SK-N-SH (cell line): ENCODE results near the gene C12orf57. TPM values are rescaled to one million over a fixed set of nuclear protein-coding genes. Genes with fewer than 3 reads are reported as not detected.

ENCODE experiments used
- CTCF ChIA-PET: fragments of 300-600, 350-600 bp; formaldehyde crosslinking; extraction: SDS; loops from one replicate; lab custom pipeline; 2021; lab: Yijun Ruan, JAX
- POLR2A ChIA-PET: fragments of 350-600 bp; sonication (Branson Sonifier 250); formaldehyde crosslinking; extraction: SDS; loops from one replicate; lab custom pipeline; 2020; ENCODE audit warnings: antibody characterized with exemption, inconsistent platforms; lab: Yijun Ruan, JAX
- DNase-seq: peaks from one replicate; pipeline ENCODE4 v3.0.0; 2012
- H2AFZ ChIP-seq: fragments of 200-600 bp; sonication (generic); 2 replicates; pipeline ENCODE4 v1.8.1; 2016; ENCODE audit warnings: antibody characterized with exemption, mild to moderate bottlenecking, low read depth
- H3F3A ChIP-seq: fragments of 200-600 bp; sonication (generic); replicated peaks from 2 replicates; pipeline ENCODE3; 2016; ENCODE audit warnings: antibody characterized with exemption, mild to moderate bottlenecking; ENCODE audit not compliant: insufficient read depth
- H3K27ac ChIP-seq, 2 experiments: fragments of 200-500 bp in 1 of 2; fragments of 200-600 bp in 1 of 2; sonication (Bioruptor generic) in 1 of 2; sonication (generic), shearing (Covaris generic) in 1 of 2; 2 replicates each; pipeline versions ENCODE4 v1.5.1 to v1.6.1; 2014 to 2016; ENCODE audit warnings: low read depth in 2 of 2, inconsistent platforms in 1 of 2, low read length in 1 of 2, mild to moderate bottlenecking in 1 of 2, mixed read lengths in 1 of 2
- H3K27me3 ChIP-seq: fragments of 200-600 bp; sonication (generic), shearing (Covaris generic); 2 replicates; pipeline ENCODE4 v1.6.1; 2016; ENCODE audit warnings: mixed run types; ENCODE audit not compliant: insufficient read depth
- H3K36me3 ChIP-seq, 2 experiments: fragments of 200-500 bp in 1 of 2; fragments of 200-600 bp in 1 of 2; sonication (Bioruptor generic) in 1 of 2; sonication (generic) in 1 of 2; replicated peaks in 1 of 2; 2 replicates each; pipeline versions ENCODE3 to v1.5.1; 2014 to 2016; ENCODE audit warnings: low read length in 1 of 2, mild to moderate bottlenecking in 1 of 2; ENCODE audit not compliant: insufficient read depth in 2 of 2, control insufficient read depth in 1 of 2
- H3K4me1 ChIP-seq, 2 experiments: fragments of 200-500 bp in 1 of 2; fragments of 200-600 bp in 1 of 2; sonication (Bioruptor generic) in 1 of 2; sonication (generic), shearing (Covaris generic) in 1 of 2; 2 replicates each; pipeline versions ENCODE4 v1.5.1 to v1.6.1; 2014 to 2016; ENCODE audit warnings: low read depth in 1 of 2, low read length in 1 of 2, mixed run types in 1 of 2; ENCODE audit not compliant: insufficient read depth in 2 of 2, control insufficient read depth in 1 of 2
- H3K4me2 ChIP-seq: fragments of 200-600 bp; sonication (generic), shearing (Covaris generic); 2 replicates; pipeline ENCODE4 v1.6.1; 2017; ENCODE audit warnings: mixed run types
- H3K4me3 ChIP-seq, 2 experiments: fragments of 200-500 bp in 1 of 2; fragments of 200-600 bp in 1 of 2; sonication (Bioruptor generic) in 1 of 2; sonication (generic), shearing (Covaris generic) in 1 of 2; 2 replicates each; pipeline versions ENCODE4 v1.5.1 to v1.8.1; 2014 to 2016; ENCODE audit warnings: low read depth in 2 of 2, inconsistent platforms in 1 of 2, low read length in 1 of 2, mild to moderate bottlenecking in 1 of 2, mixed read lengths in 1 of 2, moderate library complexity in 1 of 2
- H3K79me2 ChIP-seq: fragments of 200-600 bp; sonication (generic); 2 replicates; pipeline ENCODE4 v1.8.1; 2017; ENCODE audit warnings: mild to moderate bottlenecking; ENCODE audit not compliant: insufficient read depth
- H3K9ac ChIP-seq: fragments of 200-600 bp; sonication (generic); 2 replicates; pipeline ENCODE4 v1.6.1; 2017; ENCODE audit warnings: mixed run types
- H3K9me2 ChIP-seq: fragments of 200-600 bp; sonication (generic); 2 replicates; pipeline ENCODE4 v1.6.1; 2017; ENCODE audit warnings: mixed run types
- H3K9me3 ChIP-seq: fragments of 200-600 bp; sonication (generic); 2 replicates; pipeline ENCODE4 v1.6.1; 2017; ENCODE audit warnings: mixed run types, mild to moderate bottlenecking, moderate library complexity
- H4K20me1 ChIP-seq: fragments of 200-600 bp; sonication (generic); 2 replicates; pipeline ENCODE4 v1.6.1; 2017; ENCODE audit warnings: mild to moderate bottlenecking, mixed run types; ENCODE audit not compliant: insufficient read depth
- CHD2 ChIP-seq: fragments of 150-350 bp; IDR thresholded peaks from 2 replicates; pipeline ENCODE4 v1.6.1; 2018; ENCODE audit warnings: low read length; ENCODE audit not compliant: partially characterized antibody
- ELF1 ChIP-seq: IDR thresholded peaks from 2 replicates; pipeline ENCODE4 v1.4.0; 2012
- EP300 ChIP-seq, 2 experiments: IDR thresholded peaks; 2 replicates each; pipeline versions ENCODE4 v1.4.0 to v1.6.1; 2012; ENCODE audit warnings: borderline replicate concordance in 1 of 2, low read depth in 1 of 2, low read length in 1 of 2
- FOSL2 ChIP-seq: IDR thresholded peaks from 2 replicates; pipeline ENCODE4 v1.4.0; 2012; ENCODE audit warnings: low read depth, mild to moderate bottlenecking, moderate library complexity, borderline replicate concordance
- FOXJ3 ChIP-seq: sonication (generic); formaldehyde crosslinking; IDR thresholded peaks from 2 replicates; pipeline ENCODE4 v1.5.1; 2020; ENCODE audit warnings: mild to moderate bottlenecking, missing genetic modification reagents
- FOXM1 ChIP-seq: IDR thresholded peaks from 2 replicates; pipeline ENCODE4 v1.4.0; 2012; ENCODE audit warnings: low read depth, mild to moderate bottlenecking
- GABPA ChIP-seq: IDR thresholded peaks from 2 replicates; pipeline ENCODE4 v1.4.0; 2012; ENCODE audit warnings: low read depth, mild to moderate bottlenecking
- GATA2 ChIP-seq: sonication (generic); formaldehyde crosslinking; IDR thresholded peaks from 2 replicates; pipeline ENCODE4 v1.5.0; 2020; ENCODE audit warnings: mild to moderate bottlenecking, missing genetic modification reagents
- JUND ChIP-seq: IDR thresholded peaks from 2 replicates; pipeline ENCODE4 v1.4.0; 2012
- MAX ChIP-seq: IDR thresholded peaks from 2 replicates; pipeline ENCODE4 v1.4.0; 2012; ENCODE audit warnings: low read depth
- MXI1 ChIP-seq: IDR thresholded peaks from 2 replicates; pipeline ENCODE4 v1.6.1; 2012; ENCODE audit warnings: mild to moderate bottlenecking, low read depth, low read length, improper control_type of control experiment
- NFIC ChIP-seq: IDR thresholded peaks from 2 replicates; pipeline ENCODE4 v1.4.0; 2012; ENCODE audit warnings: borderline replicate concordance
- NRF1 ChIP-seq: IDR thresholded peaks from 2 replicates; pipeline ENCODE4 v1.6.1; 2012; ENCODE audit warnings: low read depth, mild to moderate bottlenecking, low read length
- PBX3 ChIP-seq: IDR thresholded peaks from 2 replicates; pipeline ENCODE4; 2012
- POLR2AphosphoS5 ChIP-seq: IDR thresholded peaks from 2 replicates; pipeline ENCODE4 v1.6.1; 2012; ENCODE audit warnings: low read depth, low read length
- RCOR1 ChIP-seq: fragments of 150-350 bp; IDR thresholded peaks from 2 replicates; pipeline ENCODE4 v1.6.1; 2017; ENCODE audit warnings: antibody characterized with exemption, low read length
- REST ChIP-seq: IDR thresholded peaks from 2 replicates; pipeline ENCODE4 v1.6.1; 2012; ENCODE audit warnings: mild to moderate bottlenecking, low read depth, low read length, moderate library complexity
- RFX5 ChIP-seq: IDR thresholded peaks from 2 replicates; pipeline ENCODE4 v1.6.1; 2012; ENCODE audit warnings: mild to moderate bottlenecking, improper control_type of control experiment, low read length
- RXRA ChIP-seq: IDR thresholded peaks from 2 replicates; pipeline ENCODE4 v1.4.0; 2012; ENCODE audit warnings: low read depth, mild to moderate bottlenecking, borderline replicate concordance
- SIN3A ChIP-seq: IDR thresholded peaks from 2 replicates; pipeline ENCODE4 v1.6.1; 2012; ENCODE audit warnings: low read depth, mild to moderate bottlenecking, low read length, moderate library complexity, borderline replicate concordance
- TAF1 ChIP-seq: IDR thresholded peaks from 2 replicates; pipeline ENCODE4 v1.6.1; 2012; ENCODE audit warnings: low read depth, mild to moderate bottlenecking, low read length, moderate library complexity, borderline replicate concordance
- TCF12 ChIP-seq: IDR thresholded peaks from 2 replicates; pipeline ENCODE4 v1.4.0; 2012
- TEAD4 ChIP-seq: IDR thresholded peaks from 2 replicates; pipeline ENCODE4 v1.4.0; 2012; ENCODE audit warnings: mild to moderate bottlenecking, borderline replicate concordance; ENCODE audit not compliant: insufficient read depth
- USF1 ChIP-seq: IDR thresholded peaks from 2 replicates; pipeline ENCODE4 v1.4.0; 2012; ENCODE audit warnings: low read depth, borderline replicate concordance
- YY1 ChIP-seq: IDR thresholded peaks from 2 replicates; pipeline ENCODE4 v1.4.0; 2012; ENCODE audit warnings: low read depth, mild to moderate bottlenecking
- ZBTB33 ChIP-seq: IDR thresholded peaks from 2 replicates; pipeline ENCODE4 v1.4.0; 2012; ENCODE audit warnings: low read depth, borderline replicate concordance
- WGBS: methylation state at CpG from one replicate; pipeline ENCODE4 v1.1.6; 2017; ENCODE audit warnings: low lambda C conversion rate; 5-methylcytosine and 5-hydroxymethylcytosine counted together
- polyA plus RNA-seq, 3 experiments: library from polyadenylated mRNA; depleted of rRNA; stranded (reverse); fragments of >200 nt; gene quantifications; 2 replicates each; pipeline ENCODE4 v1.2.3, GENCODE V29; 2012

Gene C12orf57
- polyA plus RNA-seq (2012; rRNA removed): 560 and 659 TPM in 2 replicates
- 378 and 573 TPM in 2 replicates for polyA plus RNA-seq (2012; cell fraction: cytosol; rRNA removed)
- 265 and 491 TPM in 2 replicates for polyA plus RNA-seq (2012; cell fraction: nucleus; rRNA removed)

GRCh38 chr12:6943722-6944380 lies at the start of gene C12orf57, which contains the start of gene RNU7-1:
TSS of gene C12orf57 (plus strand) at chr12:6944022. CDS start at chr12:6944122, 100 bp downstream.
TSS of gene RNU7-1 (plus strand) at chr12:6943816.
- H3K9me3 ChIP-seq: no peaks in the 10 kb centered on the region
- no peaks in the 10 kb centered on the region for H3K27me3 ChIP-seq
- peaks cover 17% of the 10 kb centered on the region for H3K79me2 ChIP-seq
- H3K9ac ChIP-seq: peak within 1 kb of the TSS; percentile 72
- no peaks in the 10 kb centered on the region for H3K9me2 ChIP-seq
- POLR2A ChIA-PET: interaction anchor here (0.6 to 4.6 kb wide), 32 partner anchors 8 to 1840 kb away, joined by 3 to 82 read pairs (median 5); partner anchors contain the start of genes ATN1, C1R, C1RL and CDCA3
- TF ChIP-seq REST (peak; percentile 73), YY1 (no peak), NRF1 (no peak), FOXM1 (no peak), RXRA (no peak), RFX5 (peak; percentile 41), POLR2AphosphoS5 (peak; percentile 100), ZBTB33 (peak; percentile 75; the same call in 1 of the 2 replicates), CHD2 (peak; percentile 73), TCF12 (peak; percentile 7; the same call in 1 of the 2 replicates), JUND (no peak; the same call in 1 of the 2 replicates), FOSL2 (no peak), EP300 (IDR thresholded peaks at IDR 0.05; ENCODE audit: borderline replicate concordance in 1 of 2, low read depth in 1 of 2, low read length in 1 of 2) (peak; percentile 58 to 68; a peak in 2 of 4 replicates), TEAD4 (peak; percentile 44; the same call in 1 of the 2 replicates), ELF1 (peak; percentile 32; the same call in 1 of the 2 replicates), NFIC (no peak), PBX3 (peak; percentile 25; the same call in 1 of the 2 replicates), SIN3A (peak; percentile 100; the same call in 1 of the 2 replicates), RCOR1 (peak; percentile 64), MAX (peak; percentile 37; the same call in 1 of the 2 replicates), USF1 (no peak), MXI1 (peak; percentile 71), FOXJ3 (CRISPR knock-in tag) (no peak), GATA2 (CRISPR knock-in tag) (0 out of 2 replicates have a peak, but pooled peaks have one; percentile 10), TAF1 (peak; percentile 39; the same call in 1 of the 2 replicates), GABPA (peak; percentile 76)
- CTCF ChIA-PET: interaction anchor here (0.6 to 6.5 kb wide), 43 partner anchors 9 to 268 kb away, joined by 3 to 114 read pairs (median 5); partner anchors contain the start of genes ATN1, C1RL, COPS7A and ENO2
- H3K4me3 ChIP-seq: peak within 1 kb of the TSS; percentile 67 to 72
- H3K4me2 ChIP-seq: peak within 1 kb of the TSS; percentile 87
- peaks cover 54% of the 10 kb centered on the region for H3F3A ChIP-seq
- no peak within 1 kb of the TSS for H2AFZ ChIP-seq
- H3K4me1 ChIP-seq: peaks cover 6 to 14% of the 10 kb centered on the region in 2 experiments; a peak in 3 of 4 replicates
- H3K27ac ChIP-seq: peak within 1 kb of the TSS; percentile 89 to 98
- no peaks in the 10 kb centered on the region for H4K20me1 ChIP-seq
- peaks cover 22 to 24% of the 10 kb centered on the region in 2 experiments for H3K36me3 ChIP-seq
- WGBS: 4% methylated on average over 15 of the region's 31 CpGs
- DNase-seq: peak; percentile 86
